ENCODE data around the gene SERAC1.

DNA sequence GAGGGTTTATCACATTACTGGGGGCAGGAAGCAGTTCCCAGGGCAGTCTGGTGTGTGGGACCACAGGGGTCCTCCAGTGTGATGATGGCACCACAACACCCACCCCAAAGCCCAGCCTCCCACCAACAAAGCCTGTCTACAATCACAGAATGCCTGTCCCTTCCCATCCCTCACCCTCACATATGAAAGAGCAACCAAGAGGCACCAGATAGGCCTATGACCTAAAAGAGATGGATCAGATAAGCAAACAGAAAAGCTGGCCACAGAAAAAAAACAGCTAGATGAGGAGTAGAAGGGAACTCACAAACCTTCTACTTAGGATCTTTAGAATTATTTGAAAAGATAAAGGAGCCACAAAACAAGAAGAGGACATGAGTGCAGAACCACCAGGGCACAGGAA, 54.3 kb downstream of the SERAC1 start:
- TF ChIP-seq, protein P1, sequence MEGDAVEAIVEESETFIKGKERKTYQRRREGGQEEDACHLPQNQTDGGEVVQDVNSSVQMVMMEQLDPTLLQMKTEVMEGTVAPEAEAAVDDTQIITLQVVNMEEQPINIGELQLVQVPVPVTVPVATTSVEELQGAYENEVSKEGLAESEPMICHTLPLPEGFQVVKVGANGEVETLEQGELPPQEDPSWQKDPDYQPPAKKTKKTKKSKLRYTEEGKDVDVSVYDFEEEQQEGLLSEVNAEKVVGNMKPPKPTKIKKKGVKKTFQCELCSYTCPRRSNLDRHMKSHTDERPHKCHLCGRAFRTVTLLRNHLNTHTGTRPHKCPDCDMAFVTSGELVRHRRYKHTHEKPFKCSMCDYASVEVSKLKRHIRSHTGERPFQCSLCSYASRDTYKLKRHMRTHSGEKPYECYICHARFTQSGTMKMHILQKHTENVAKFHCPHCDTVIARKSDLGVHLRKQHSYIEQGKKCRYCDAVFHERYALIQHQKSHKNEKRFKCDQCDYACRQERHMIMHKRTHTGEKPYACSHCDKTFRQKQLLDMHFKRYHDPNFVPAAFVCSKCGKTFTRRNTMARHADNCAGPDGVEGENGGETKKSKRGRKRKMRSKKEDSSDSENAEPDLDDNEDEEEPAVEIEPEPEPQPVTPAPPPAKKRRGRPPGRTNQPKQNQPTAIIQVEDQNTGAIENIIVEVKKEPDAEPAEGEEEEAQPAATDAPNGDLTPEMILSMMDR (conservative IDR thresholded peaks at IDR 0.05) = no peak
- TF ChIP-seq ZFX (IDR thresholded peaks at IDR 0.05) = no peak
